Fibroblast of lung (primary cell): Measurements from ENCODE around the gene PDIK1L.

Experiments
- EZH2 ChIP-seq: IDR thresholded peaks from 2 replicates; pipeline ENCODE4 v1.5.1; 2012; ENCODE audit warnings: low read length, control low read depth, mild to moderate bottlenecking; ENCODE audit errors: missing control alignments
- TF ChIP-seq, protein P1 (sequence below), 2 donors: IDR thresholded peaks in 1 of 2; conservative IDR thresholded peaks in 1 of 2; 1 replicate in 1 of 2; 2 replicates in 1 of 2; pipeline ENCODE4 v1.5.1; 2011 to 2012; ENCODE audit warnings: low read length in 2 of 2, control low read depth in 1 of 2, inconsistent platforms in 1 of 2, low read depth in 1 of 2, mild to moderate bottlenecking in 1 of 2

DNA sequence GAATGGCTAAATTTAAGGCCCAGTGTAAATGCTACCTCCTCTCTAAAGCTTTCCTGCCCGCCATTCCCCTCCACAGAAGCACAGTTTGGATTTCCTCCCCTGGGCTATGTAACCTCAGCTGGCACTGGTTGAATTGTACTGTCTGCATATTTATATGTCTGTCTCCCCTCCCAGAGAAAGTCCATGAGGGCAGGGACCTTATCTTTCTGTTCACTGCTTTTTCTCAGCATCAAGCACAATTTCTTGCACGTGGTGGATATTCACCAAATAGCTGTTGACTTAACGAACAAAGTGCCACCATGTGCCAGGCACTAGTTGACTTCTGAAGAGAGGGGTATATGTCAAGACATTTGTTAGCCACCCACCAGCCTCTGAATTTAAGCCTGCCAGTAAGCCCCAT is 9.5 kb upstream of the PDIK1L start:
- TF ChIP-seq, protein P1, sequence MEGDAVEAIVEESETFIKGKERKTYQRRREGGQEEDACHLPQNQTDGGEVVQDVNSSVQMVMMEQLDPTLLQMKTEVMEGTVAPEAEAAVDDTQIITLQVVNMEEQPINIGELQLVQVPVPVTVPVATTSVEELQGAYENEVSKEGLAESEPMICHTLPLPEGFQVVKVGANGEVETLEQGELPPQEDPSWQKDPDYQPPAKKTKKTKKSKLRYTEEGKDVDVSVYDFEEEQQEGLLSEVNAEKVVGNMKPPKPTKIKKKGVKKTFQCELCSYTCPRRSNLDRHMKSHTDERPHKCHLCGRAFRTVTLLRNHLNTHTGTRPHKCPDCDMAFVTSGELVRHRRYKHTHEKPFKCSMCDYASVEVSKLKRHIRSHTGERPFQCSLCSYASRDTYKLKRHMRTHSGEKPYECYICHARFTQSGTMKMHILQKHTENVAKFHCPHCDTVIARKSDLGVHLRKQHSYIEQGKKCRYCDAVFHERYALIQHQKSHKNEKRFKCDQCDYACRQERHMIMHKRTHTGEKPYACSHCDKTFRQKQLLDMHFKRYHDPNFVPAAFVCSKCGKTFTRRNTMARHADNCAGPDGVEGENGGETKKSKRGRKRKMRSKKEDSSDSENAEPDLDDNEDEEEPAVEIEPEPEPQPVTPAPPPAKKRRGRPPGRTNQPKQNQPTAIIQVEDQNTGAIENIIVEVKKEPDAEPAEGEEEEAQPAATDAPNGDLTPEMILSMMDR (conservative IDR thresholded peaks at IDR 0.05 in 1 of 2, IDR thresholded peaks at IDR 0.05 in 1 of 2; ENCODE audit: low read depth in 1 of 2, low read length in 2 of 2): no peak
- no peak for TF ChIP-seq EZH2
